GM12892 (cell line): Measurements from ENCODE around the gene BFSP1.

ENCODE experiments used
- POLR2A ChIP-seq: IDR thresholded peaks from 2 replicates; pipeline ENCODE4 v1.6.1; 2011; ENCODE audit warnings: low read depth, low read length, control low read depth
- POLR2AphosphoS5 ChIP-seq: IDR thresholded peaks from 2 replicates; pipeline ENCODE4 v1.6.1; 2011; ENCODE audit warnings: low read depth, low read length, control low read depth
- TAF1 ChIP-seq: IDR thresholded peaks from 2 replicates; pipeline ENCODE4 v1.6.1; 2011; ENCODE audit warnings: low read depth, mild to moderate bottlenecking, control low read depth, low read length, borderline replicate concordance

- TF ChIP-seq TAF1 (no peak), POLR2A (no peak), POLR2AphosphoS5 (no peak)
Measured at GRCh38 chr20:17566345-17566744, 35.2 kb upstream of the BFSP1 start.
